GM10266 (cell line): ENCODE data around the gene ZNF768.
A peak's percentile ranks its signal among the peaks of the same experiment; 100 is the strongest.

Source experiments
- DNase-seq: peaks from one replicate; pipeline ENCODE4 v3.0.0; 2012; ENCODE audit errors: extremely low spot score
- TF ChIP-seq, protein P1 (sequence below): IDR thresholded peaks from 2 replicates; pipeline ENCODE4 v1.5.1; 2012; ENCODE audit warnings: mild to moderate bottlenecking, low read depth; ENCODE audit not compliant: control insufficient read depth, insufficient read depth; ENCODE audit errors: missing control alignments

ZNF768 gene

DNA sequence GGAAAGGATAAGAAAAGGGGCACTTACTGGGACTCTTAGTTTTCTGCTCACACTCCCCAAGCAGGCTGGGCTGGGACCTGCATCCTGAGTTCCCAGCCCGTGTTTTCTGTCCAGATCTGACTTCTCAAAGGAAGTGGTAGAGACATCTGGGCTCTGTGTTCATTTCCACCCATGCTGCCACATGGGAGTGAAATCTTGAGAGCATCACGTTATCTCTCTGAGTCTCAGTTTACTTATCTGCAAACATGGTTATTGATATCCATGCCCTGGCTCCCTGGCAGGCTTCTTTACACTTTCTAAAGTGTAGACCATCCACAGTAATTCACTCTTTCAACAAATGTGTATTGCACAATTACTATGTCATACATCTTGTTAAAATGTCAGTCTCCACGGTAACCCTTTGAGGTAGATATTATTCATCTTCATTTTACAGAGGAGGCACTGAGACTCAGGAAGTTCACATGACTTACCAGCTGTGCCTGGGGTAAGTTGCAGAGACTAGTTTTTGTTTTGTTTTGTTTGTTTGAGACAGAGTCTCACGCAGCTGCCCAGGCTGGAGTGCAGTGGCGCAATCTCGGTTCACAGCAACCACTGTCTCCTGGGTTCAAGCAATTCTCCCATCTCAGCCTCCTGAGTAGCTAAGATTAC, 41.7 kb upstream of the ZNF768 start:
- DNase-seq, result peak; percentile 78
- TF ChIP-seq, protein P1, sequence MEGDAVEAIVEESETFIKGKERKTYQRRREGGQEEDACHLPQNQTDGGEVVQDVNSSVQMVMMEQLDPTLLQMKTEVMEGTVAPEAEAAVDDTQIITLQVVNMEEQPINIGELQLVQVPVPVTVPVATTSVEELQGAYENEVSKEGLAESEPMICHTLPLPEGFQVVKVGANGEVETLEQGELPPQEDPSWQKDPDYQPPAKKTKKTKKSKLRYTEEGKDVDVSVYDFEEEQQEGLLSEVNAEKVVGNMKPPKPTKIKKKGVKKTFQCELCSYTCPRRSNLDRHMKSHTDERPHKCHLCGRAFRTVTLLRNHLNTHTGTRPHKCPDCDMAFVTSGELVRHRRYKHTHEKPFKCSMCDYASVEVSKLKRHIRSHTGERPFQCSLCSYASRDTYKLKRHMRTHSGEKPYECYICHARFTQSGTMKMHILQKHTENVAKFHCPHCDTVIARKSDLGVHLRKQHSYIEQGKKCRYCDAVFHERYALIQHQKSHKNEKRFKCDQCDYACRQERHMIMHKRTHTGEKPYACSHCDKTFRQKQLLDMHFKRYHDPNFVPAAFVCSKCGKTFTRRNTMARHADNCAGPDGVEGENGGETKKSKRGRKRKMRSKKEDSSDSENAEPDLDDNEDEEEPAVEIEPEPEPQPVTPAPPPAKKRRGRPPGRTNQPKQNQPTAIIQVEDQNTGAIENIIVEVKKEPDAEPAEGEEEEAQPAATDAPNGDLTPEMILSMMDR, result no peak

GRCh38 chr16:30567160-30567990, 41.0 kb upstream of the ZNF768 start:
- TF ChIP-seq, protein P1, result no peak
- DNase-seq, result peak; percentile 57

GRCh38 chr16:30566531-30566930, 40.2 kb upstream of the ZNF768 start:
- no peak for DNase-seq
- TF ChIP-seq, protein P1, result no peak

GRCh38 chr16:30565984-30566383, 39.6 kb upstream of the ZNF768 start:
- DNase-seq, result no peak
- TF ChIP-seq, protein P1, result no peak

- TF ChIP-seq, protein P1, result no peak
- no peak for DNase-seq
Observed at GRCh38 chr16:30565526-30565925, 39.2 kb upstream of the ZNF768 start.

DNA sequence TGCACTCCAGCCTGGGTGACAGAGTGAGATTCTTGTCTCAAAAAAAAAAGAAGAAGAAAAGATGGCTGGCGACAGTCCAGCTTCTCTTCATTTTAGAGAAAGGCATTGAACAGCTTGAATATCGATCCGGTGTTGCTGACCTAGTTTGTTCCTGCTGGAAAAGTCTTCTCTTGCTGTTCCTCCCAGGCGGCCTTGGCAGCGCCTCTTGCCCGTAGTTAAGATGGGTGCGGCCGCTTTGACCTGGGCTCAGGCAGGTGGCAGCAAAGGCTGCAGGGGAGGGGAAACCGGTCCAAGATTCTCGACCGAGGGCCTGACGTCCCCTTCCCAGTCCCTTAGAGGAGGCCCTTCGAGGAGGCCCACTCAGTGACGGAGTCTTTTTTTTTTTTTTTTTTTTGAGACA, 35.7 kb upstream of the ZNF768 start:
- no peak for DNase-seq
- TF ChIP-seq, protein P1, result no peak
